MCF 10A (cell line): Measurements from ENCODE around the gene HEPACAM. TPM values are rescaled to one million over a fixed set of nuclear protein-coding genes. Genes with fewer than 3 reads are reported as not detected.

Experiments
- BruUV-seq: library from RNA; stranded (reverse); fragments of 400-500 nt; replicated peaks from 2 replicates; lab custom pipeline; 2021; lab: Mats Ljungman, UMichigan
- CTCF ChIA-PET: fragments of 300-600 bp; sonication (Branson Sonifier 250); formaldehyde crosslinking; extraction: SDS; loops from one replicate; lab custom pipeline; 2021; ENCODE audit warnings: antibody characterized with exemption, inconsistent platforms; lab: Yijun Ruan, JAX
- POLR2A ChIA-PET: fragments of 300-600, 350-650 bp; sonication (Branson Sonifier 250); formaldehyde crosslinking; extraction: SDS; loops from one replicate; lab custom pipeline; 2020; ENCODE audit warnings: antibody characterized with exemption, inconsistent platforms; lab: Yijun Ruan, JAX
- DNase-seq: peaks from one replicate; pipeline ENCODE4 v3.0.0-alpha.2; 2018; ENCODE audit not compliant: unreplicated experiment
- H3K27ac Mint-ChIP-seq: one replicate; pipeline ENCODE4 v1.8.0; 2022; ENCODE audit warnings: mild to moderate bottlenecking, low read depth, mixed read lengths; ENCODE audit not compliant: unreplicated experiment
- H3K27me3 Mint-ChIP-seq: one replicate; pipeline ENCODE4 v1.8.0; 2022; ENCODE audit warnings: mixed read lengths; ENCODE audit not compliant: insufficient read depth, unreplicated experiment
- H3K36me3 Mint-ChIP-seq: one replicate; pipeline ENCODE4 v1.8.0; 2022; ENCODE audit warnings: mild to moderate bottlenecking, moderate library complexity, mixed read lengths; ENCODE audit not compliant: insufficient read depth, unreplicated experiment
- H3K4me1 Mint-ChIP-seq: one replicate; pipeline ENCODE4 v1.8.0; 2022; ENCODE audit warnings: mixed read lengths; ENCODE audit not compliant: insufficient read depth, unreplicated experiment
- H3K4me3 Mint-ChIP-seq: one replicate; pipeline ENCODE4 v1.8.0; 2022; ENCODE audit warnings: mild to moderate bottlenecking, moderate library complexity, mixed read lengths; ENCODE audit not compliant: unreplicated experiment
- H3K9me3 Mint-ChIP-seq: one replicate; pipeline ENCODE4 v1.8.0; 2022; ENCODE audit warnings: mixed read lengths; ENCODE audit not compliant: unreplicated experiment
- intact Hi-C: fragments of 100-400 bp; cut with micrococcal nuclease; formaldehyde crosslinking; loops from 2 replicates; pipeline ENCODE4 v1.14.1; 2022
- total RNA-seq: library from RNA; stranded (reverse); gene quantifications from 2 replicates; pipeline ENCODE4 v1.2.3, GENCODE V29; 2022
- TF ChIP-seq, protein P1 (sequence below): fragments of 200-600 bp; IDR thresholded peaks from one replicate; pipeline ENCODE4 v1.8.0; 2022; ENCODE audit warnings: antibody characterized with exemption, mild to moderate bottlenecking; ENCODE audit not compliant: unreplicated experiment

HEPACAM gene
- total RNA-seq, 1 experiment from 2014 or later: not detected

DNA sequence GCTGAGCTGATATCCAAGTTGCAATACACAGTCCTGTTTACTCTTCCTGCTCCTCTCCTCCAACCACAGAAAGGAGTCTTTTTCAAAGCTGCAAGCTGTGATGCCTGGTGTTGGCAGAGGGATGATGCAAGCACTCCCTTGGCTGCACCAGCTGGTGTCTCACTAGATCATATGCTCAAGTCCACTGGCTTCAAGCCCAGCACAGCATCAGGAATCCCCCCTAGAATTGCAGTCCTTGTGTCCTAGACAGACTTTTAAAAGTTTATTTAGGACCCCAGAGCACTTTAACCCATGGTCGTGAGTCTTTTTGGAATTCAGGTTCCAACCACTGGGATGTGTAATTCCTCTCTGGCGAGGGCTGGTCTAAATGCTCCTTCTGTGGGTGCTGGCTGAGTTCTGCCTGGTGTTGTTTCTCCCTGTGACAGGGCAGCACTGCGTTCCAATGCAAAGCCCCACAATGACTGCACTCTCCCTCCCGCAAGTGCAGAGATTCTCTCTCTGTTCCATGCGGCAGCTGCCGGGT lies 18.7 kb downstream of the HEPACAM start:
- DNase-seq: peak; percentile 11
- H3K4me1 Mint-ChIP-seq: no peaks in the 10 kb centered on the region
- TF ChIP-seq, protein P1, sequence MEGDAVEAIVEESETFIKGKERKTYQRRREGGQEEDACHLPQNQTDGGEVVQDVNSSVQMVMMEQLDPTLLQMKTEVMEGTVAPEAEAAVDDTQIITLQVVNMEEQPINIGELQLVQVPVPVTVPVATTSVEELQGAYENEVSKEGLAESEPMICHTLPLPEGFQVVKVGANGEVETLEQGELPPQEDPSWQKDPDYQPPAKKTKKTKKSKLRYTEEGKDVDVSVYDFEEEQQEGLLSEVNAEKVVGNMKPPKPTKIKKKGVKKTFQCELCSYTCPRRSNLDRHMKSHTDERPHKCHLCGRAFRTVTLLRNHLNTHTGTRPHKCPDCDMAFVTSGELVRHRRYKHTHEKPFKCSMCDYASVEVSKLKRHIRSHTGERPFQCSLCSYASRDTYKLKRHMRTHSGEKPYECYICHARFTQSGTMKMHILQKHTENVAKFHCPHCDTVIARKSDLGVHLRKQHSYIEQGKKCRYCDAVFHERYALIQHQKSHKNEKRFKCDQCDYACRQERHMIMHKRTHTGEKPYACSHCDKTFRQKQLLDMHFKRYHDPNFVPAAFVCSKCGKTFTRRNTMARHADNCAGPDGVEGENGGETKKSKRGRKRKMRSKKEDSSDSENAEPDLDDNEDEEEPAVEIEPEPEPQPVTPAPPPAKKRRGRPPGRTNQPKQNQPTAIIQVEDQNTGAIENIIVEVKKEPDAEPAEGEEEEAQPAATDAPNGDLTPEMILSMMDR: no peak
- no peaks in the 10 kb centered on the region for H3K36me3 Mint-ChIP-seq
- ChIA-PET POLR2A (no interaction called here), CTCF (interaction anchor here (0.6 kb wide), 1 partner anchor 17 kb away, joined by 3 read pairs; no protein-coding TSS in a partner anchor)
- no peak overlapping the region for H3K27ac Mint-ChIP-seq
- H3K27me3 Mint-ChIP-seq: no peaks in the 10 kb centered on the region
- intact Hi-C loops: no loop called here
- H3K9me3 Mint-ChIP-seq: peaks cover 3% of the 10 kb centered on the region
- no peak overlapping the region for H3K4me3 Mint-ChIP-seq
- no TSS peak for BruUV-seq

DNA sequence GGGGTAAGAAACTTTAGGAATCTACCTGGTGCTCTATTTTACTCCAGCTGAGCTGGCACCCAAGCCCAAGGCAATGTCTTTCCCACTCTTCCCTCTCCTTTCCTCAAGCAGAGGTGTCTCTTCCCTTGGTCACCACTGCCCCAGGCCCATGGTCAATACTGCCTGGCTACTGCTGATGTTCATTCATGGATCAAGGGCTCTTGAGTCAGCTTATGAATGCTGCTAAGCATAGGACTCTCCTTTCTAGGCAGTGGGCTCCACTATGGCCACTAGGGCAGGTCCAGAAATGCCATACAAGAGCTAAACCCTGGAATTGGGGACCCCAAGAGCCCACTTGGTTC lies 19.5 kb downstream of the HEPACAM start:
- Mint-ChIP-seq H3K36me3 (no peaks in the 10 kb centered on the region), H3K27me3 (no peaks in the 10 kb centered on the region), H3K9me3 (peaks cover 8% of the 10 kb centered on the region), H3K4me3 (no peak overlapping the region), H3K27ac (no peak overlapping the region), H3K4me1 (no peaks in the 10 kb centered on the region)
- no peak for DNase-seq
- no TSS peak for BruUV-seq
- ChIA-PET CTCF (interaction anchor here (0.5 kb wide), 1 partner anchor 435 kb away, joined by 3 read pairs; no protein-coding TSS in a partner anchor), POLR2A (interaction anchor here (1.0 kb wide), 1 partner anchor 11 kb away, joined by 3 read pairs; no protein-coding TSS in a partner anchor)
- intact Hi-C loops: no loop called here
- TF ChIP-seq, protein P1: no peak

DNA sequence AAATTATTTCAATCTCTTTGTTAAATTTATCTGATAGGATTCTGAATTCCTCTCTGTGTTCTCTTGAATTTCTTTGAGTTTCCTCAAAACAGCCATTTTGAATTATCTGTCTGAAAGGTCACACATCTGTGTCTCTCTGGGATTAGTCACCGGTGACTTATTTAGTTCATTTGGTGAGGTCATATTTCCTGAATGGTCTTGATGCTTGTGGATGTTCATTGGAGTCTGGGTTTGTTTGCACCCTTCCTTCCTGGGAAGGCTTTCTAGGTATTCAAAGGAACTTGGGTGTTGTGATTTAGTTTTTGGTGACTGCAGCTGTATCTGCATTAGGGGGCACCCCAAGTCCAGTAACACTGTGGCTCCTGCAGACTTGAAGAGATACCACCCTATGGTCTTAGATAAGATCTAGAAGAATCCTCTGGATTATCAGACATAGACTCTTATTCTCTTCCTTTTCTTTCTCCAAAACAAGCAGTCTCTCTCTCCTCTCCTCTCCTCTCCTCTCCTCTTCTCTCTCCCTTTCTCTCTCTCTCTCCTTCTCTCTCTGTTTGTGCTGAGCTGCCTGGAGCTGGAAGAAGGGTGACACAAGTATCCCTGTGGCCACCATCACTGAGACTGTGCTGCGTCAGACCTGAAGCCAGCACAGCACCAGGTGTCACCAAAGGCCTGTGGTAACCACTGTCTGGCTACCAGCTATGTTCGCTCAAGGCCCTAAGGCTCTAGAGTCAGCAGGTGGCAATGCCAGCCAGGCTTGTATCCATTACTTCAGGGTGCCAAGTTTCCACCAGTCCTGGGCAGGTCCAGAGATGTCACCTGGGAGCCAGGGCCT lies 20.1 kb downstream of the HEPACAM start:
- POLR2A ChIA-PET: interaction anchor here (1.0 kb wide), 1 partner anchor 10 kb away, joined by 3 read pairs; no protein-coding TSS in a partner anchor
- no peak for DNase-seq
- H3K27ac Mint-ChIP-seq: no peak overlapping the region
- no peaks in the 10 kb centered on the region for H3K36me3 Mint-ChIP-seq
- intact Hi-C loops: no loop called here
- peaks cover 8% of the 10 kb centered on the region for H3K9me3 Mint-ChIP-seq
- CTCF ChIA-PET: interaction anchor here (0.5 kb wide), 1 partner anchor 435 kb away, joined by 3 read pairs; no protein-coding TSS in a partner anchor
- TF ChIP-seq, protein P1: no peak
- no peak overlapping the region for H3K4me3 Mint-ChIP-seq
- no peaks in the 10 kb centered on the region for H3K4me1 Mint-ChIP-seq
- BruUV-seq: no TSS peak
- no peaks in the 10 kb centered on the region for H3K27me3 Mint-ChIP-seq

DNA sequence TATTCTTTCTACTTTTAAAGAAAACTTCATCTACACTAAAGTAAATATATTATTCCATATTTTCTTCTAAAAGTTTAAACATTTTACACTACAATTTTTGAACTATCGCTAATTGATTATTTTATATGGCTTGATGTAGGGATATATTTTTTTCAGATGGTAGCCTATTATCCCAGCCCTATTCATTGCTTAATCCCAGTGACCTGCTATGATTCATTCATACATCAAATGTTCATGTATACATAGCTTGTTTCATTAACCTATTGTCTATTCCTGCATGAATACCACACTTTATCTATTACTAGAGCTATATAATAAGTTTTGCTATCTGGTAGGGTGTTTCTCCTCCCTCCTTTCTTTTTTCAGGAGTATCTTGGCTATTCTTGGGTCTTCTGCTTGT lies 33.2 kb downstream of the HEPACAM start:
- Mint-ChIP-seq H3K36me3 (peaks cover 5% of the 10 kb centered on the region), H3K9me3 (no peaks in the 10 kb centered on the region), H3K4me1 (peaks cover 43% of the 10 kb centered on the region), H3K27me3 (no peaks in the 10 kb centered on the region), H3K4me3 (no peak overlapping the region), H3K27ac (no peak overlapping the region)
- intact Hi-C loops: no loop called here
- ChIA-PET CTCF (interaction anchor here (0.6 to 1.0 kb wide), 2 partner anchors 37 to 41 kb away, joined by 3 to 5 read pairs; no protein-coding TSS in a partner anchor), POLR2A (interaction anchor here (6.1 kb wide), 1 partner anchor 50 kb away, joined by 43 read pairs; the partner anchor contains the start of gene CCDC15)
- TF ChIP-seq, protein P1: no peak
- no TSS peak for BruUV-seq
- peak; percentile 42 for DNase-seq
